ENCODE results near the gene DLG2.

DLG2 gene

DNA sequence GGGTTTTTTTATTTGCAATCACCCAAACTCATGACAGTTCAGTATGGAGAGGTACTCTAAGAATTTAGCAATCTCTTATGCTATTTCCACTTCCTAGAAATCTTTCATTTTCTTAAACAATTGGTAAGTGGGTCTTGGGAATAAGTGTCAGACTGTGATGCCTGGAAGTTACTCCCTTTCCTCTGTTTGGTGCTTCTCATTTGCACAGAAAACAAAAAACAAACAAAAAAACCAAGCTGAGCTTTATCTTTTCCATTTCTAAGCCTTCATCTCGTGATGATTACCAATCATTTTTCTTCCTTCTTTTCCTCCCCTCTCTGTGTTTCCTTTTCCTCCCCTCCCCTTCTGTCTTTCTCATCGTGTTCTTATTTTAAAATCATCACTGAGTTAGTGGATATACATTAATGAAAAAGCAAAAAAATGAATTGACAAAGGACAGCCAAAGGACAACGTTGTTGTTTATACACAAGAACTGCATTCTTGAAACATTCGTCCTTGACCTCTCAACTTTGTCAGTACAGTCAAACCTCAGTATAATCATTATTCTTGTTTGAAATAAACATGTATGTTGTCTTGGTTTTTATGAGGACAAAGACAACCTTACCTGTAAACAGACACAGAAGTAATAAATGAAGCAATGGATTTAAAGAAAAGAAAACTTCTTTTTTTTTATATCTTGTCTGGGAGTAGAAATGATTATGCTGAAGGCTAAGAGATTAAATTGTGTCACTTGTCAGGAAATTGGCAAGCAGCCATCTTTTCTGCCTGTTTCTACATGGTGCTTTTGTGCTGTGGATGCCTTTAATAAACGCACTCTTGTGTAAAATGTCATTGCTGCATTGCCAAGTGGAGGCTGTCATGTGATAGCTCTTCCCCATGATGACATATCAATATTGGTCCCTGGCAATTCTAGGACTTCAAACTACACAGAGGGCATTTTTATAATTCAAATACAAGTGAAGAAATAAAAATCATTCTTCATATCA is 1537.8 kb downstream of the DLG2 start:
- Histone ChIP-seq H3K4me2 (ENCODE audit: low read length) (no peak overlapping the region), H3K27ac (ENCODE audit: low read depth, low read length) (no peak overlapping the region)
- TF ChIP-seq, protein P1, sequence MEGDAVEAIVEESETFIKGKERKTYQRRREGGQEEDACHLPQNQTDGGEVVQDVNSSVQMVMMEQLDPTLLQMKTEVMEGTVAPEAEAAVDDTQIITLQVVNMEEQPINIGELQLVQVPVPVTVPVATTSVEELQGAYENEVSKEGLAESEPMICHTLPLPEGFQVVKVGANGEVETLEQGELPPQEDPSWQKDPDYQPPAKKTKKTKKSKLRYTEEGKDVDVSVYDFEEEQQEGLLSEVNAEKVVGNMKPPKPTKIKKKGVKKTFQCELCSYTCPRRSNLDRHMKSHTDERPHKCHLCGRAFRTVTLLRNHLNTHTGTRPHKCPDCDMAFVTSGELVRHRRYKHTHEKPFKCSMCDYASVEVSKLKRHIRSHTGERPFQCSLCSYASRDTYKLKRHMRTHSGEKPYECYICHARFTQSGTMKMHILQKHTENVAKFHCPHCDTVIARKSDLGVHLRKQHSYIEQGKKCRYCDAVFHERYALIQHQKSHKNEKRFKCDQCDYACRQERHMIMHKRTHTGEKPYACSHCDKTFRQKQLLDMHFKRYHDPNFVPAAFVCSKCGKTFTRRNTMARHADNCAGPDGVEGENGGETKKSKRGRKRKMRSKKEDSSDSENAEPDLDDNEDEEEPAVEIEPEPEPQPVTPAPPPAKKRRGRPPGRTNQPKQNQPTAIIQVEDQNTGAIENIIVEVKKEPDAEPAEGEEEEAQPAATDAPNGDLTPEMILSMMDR (IDR thresholded peaks at IDR 0.05; ENCODE audit: low read depth, low read length, poor library complexity, severe bottlenecking), result no peak
- TF ChIP-seq EZH2phosphoT487 (IDR thresholded peaks at IDR 0.05; ENCODE audit: borderline replicate concordance, low read length), result no peak

DNA sequence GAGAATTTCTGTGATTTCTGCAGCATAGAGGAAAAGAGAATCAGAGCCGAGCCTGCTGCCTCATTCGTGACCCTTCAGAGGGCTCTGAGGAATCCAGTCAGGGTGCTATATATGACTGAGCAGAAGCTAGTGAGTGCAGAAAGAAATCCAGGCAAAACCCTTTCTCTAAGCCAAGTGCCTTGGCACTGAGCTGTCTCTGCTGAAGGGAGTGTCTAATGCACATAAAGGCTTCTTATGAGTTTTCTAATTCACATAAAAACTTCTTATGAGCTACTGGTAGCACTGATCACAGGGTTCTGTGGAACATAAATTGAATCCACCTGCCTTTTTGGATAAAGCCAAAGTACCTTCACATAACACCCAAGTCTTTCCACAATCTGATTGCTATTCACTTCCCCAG is 1555.3 kb downstream of the DLG2 start:
- Histone ChIP-seq H3K79me2 (ENCODE audit: control insufficient read depth, low read length) (no peaks in the 10 kb centered on the region), H3K4me3 (ENCODE audit: low read length) (no peak overlapping the region)

More for the DNA sequence above, 1537.8 kb downstream of the DLG2 start:
- H3K4me3 ChIP-seq (ENCODE audit: low read length), result no peak overlapping the region
- H3K79me2 ChIP-seq (ENCODE audit: control insufficient read depth, low read length), result no peaks in the 10 kb centered on the region
- H3K27me3 ChIP-seq (ENCODE audit: control insufficient read depth, low read length), result no peaks in the 10 kb centered on the region
- no peaks in the 10 kb centered on the region for H3K4me1 ChIP-seq (ENCODE audit: control insufficient read depth, low read length)
- H3K9me3 ChIP-seq (ENCODE audit: control insufficient read depth, insufficient read depth, low read length), result no peaks in the 10 kb centered on the region
- no peaks in the 10 kb centered on the region for H3K36me3 ChIP-seq (ENCODE audit: control insufficient read depth, low read length)
- no peaks in the 10 kb centered on the region for H3K9me2 ChIP-seq (replicated peaks; ENCODE audit: control insufficient read depth, low read length)
- no peaks in the 10 kb centered on the region for H4K20me1 ChIP-seq (ENCODE audit: control insufficient read depth, insufficient read depth, low read depth, low read length)
- H3F3A ChIP-seq (ENCODE audit: control insufficient read depth, insufficient read depth), result no peaks in the 10 kb centered on the region

DNA sequence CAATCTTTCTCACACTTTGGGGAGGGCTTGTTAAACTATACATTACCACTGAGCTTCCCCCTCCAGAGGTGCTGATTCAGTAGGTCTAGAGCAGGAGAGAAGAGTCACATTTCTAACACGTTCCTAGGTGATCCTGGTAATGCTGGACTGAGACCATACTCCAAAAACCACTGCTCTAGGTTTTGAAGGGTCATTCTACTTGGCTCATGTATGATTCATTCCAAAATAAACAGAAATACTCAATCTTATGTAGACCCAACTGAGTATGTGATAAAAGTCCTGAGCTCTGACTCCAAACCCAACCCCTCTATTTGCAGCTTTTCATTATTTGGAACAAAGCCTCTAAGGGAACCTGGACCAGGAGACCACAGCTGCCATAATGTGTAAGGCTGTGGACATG is 1558.1 kb downstream of the DLG2 start:
- H3K4me1 ChIP-seq (ENCODE audit: control insufficient read depth, low read length), result no peaks in the 10 kb centered on the region
- TF ChIP-seq EZH2phosphoT487 (IDR thresholded peaks at IDR 0.05; ENCODE audit: borderline replicate concordance, low read length), result no peak
- TF ChIP-seq, protein P1 (IDR thresholded peaks at IDR 0.05; ENCODE audit: low read depth, low read length, poor library complexity, severe bottlenecking), result no peak
- no peak overlapping the region for H3K27ac ChIP-seq (ENCODE audit: low read depth, low read length)

More for the DNA sequence above, 1555.3 kb downstream of the DLG2 start:
- no peaks in the 10 kb centered on the region for H3K9me2 ChIP-seq (replicated peaks; ENCODE audit: control insufficient read depth, low read length)
- H4K20me1 ChIP-seq (ENCODE audit: control insufficient read depth, insufficient read depth, low read depth, low read length), result no peaks in the 10 kb centered on the region
- no peaks in the 10 kb centered on the region for H3F3A ChIP-seq (ENCODE audit: control insufficient read depth, insufficient read depth)
- no peaks in the 10 kb centered on the region for H3K4me1 ChIP-seq (ENCODE audit: control insufficient read depth, low read length)
- no peaks in the 10 kb centered on the region for H3K27me3 ChIP-seq (ENCODE audit: control insufficient read depth, low read length)
- H3K9me3 ChIP-seq (ENCODE audit: control insufficient read depth, insufficient read depth, low read length), result no peaks in the 10 kb centered on the region
- TF ChIP-seq, protein P1 (IDR thresholded peaks at IDR 0.05; ENCODE audit: low read depth, low read length, poor library complexity, severe bottlenecking), result no peak
- no peak for TF ChIP-seq EZH2phosphoT487 (IDR thresholded peaks at IDR 0.05; ENCODE audit: borderline replicate concordance, low read length)
- no peak overlapping the region for H3K27ac ChIP-seq (ENCODE audit: low read depth, low read length)
- H3K36me3 ChIP-seq (ENCODE audit: control insufficient read depth, low read length), result no peaks in the 10 kb centered on the region
- H3K4me2 ChIP-seq (ENCODE audit: low read length), result no peak overlapping the region

More for the DNA sequence above, 1558.1 kb downstream of the DLG2 start:
- H3K36me3 ChIP-seq (ENCODE audit: control insufficient read depth, low read length), result no peaks in the 10 kb centered on the region
- H3K27me3 ChIP-seq (ENCODE audit: control insufficient read depth, low read length), result no peaks in the 10 kb centered on the region
- H3K9me3 ChIP-seq (ENCODE audit: control insufficient read depth, insufficient read depth, low read length), result no peaks in the 10 kb centered on the region
- no peaks in the 10 kb centered on the region for H3K9me2 ChIP-seq (replicated peaks; ENCODE audit: control insufficient read depth, low read length)
- no peak overlapping the region for H3K4me2 ChIP-seq (ENCODE audit: low read length)
- no peaks in the 10 kb centered on the region for H3F3A ChIP-seq (ENCODE audit: control insufficient read depth, insufficient read depth)
- no peaks in the 10 kb centered on the region for H3K79me2 ChIP-seq (ENCODE audit: control insufficient read depth, low read length)
- no peak overlapping the region for H3K4me3 ChIP-seq (ENCODE audit: low read length)
- no peaks in the 10 kb centered on the region for H4K20me1 ChIP-seq (ENCODE audit: control insufficient read depth, insufficient read depth, low read depth, low read length)

All from DOHH2 (cell line).